Measurements from ENCODE around the gene WSB2. TPM values are rescaled to one million over a fixed set of nuclear protein-coding genes. Genes with fewer than 3 reads are reported as not detected.

WSB2 gene
- 44.2 and 46.2 TPM in 2 replicates for total RNA-seq (2021)
- Bru-seq, nascent RNA, result percentile 80 among the genes with signal in this experiment
- BruChase-seq, experiment 1, labeled RNA remaining after a 2-hour chase, result percentile 67 among the genes with signal in this experiment
- BruChase-seq, experiment 2, labeled RNA remaining after a 6-hour chase, result percentile 88 among the genes with signal in this experiment
- long read RNA-seq, transcript WSB2-201 (9 exons, 2,646 nt), result major isoform, 82 of 106 reads
- long read RNA-seq, partial matches to known transcripts, result 6 of 106 reads
- long read RNA-seq, other reads (novel, unspliced or antisense), result 14 of 106 reads

DNA sequence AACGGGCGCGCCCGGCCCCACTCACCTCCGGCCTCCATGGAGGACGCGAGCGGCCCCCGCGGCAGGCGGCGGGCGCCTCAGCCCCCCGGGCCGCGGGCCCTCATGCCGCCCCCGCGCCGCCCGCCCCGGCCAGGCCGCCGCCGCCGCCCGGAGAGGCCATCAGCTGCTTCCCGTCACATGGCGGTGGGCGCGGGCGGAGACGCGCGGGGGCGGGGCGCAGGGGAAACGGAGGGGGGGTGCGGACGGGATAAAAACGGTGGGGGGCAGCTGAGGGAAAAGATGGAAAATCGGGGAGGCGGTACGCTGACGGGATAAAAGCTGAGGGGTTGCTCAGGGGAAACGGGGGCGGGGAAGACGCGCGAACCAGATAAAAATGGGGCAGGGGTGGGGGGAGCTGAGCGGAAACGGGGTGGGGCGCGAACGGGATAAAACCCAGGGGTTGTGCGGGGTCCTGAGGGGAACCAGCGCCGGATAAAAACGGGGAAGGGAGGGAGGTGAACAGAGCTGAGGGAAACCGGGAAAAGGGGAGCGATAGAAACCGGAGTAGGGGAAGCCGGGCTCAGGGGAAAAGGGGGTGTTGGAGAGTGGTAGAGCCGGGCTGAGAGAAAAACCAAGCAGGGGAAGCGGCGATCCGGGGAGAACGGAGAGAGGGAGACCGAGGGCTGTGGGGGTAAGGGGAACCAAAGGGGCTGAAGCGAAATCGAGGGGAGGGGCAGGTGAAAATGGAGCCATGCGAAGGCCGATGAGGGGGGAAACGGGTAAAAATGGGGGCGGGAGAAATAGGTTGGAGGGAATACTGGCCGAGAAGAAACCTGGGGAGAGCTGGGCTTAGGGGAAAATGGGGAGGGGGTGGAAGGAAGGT, at the start of gene WSB2:
TSS of gene WSB2 (minus strand) at position 169 of the 862 bp plus-strand sequence. CDS start at position 38, 131 bp downstream.
- peaks cover 31% of the 10 kb centered on the region for H3F3A ChIP-seq (ENCODE audit: insufficient read depth, low read depth)
- no TSS peak for BruUV-seq (replicated peaks)
- no peaks in the 10 kb centered on the region for H3K36me3 ChIP-seq (ENCODE audit: low read depth)
- peaks cover 34% of the 10 kb centered on the region for H3K4me1 ChIP-seq (replicated peaks; ENCODE audit: insufficient read depth)
- H3K27me3 ChIP-seq (ENCODE audit: insufficient read depth, low read depth), result no peaks in the 10 kb centered on the region
- H3K4me3 ChIP-seq, result peak within 1 kb of the TSS; percentile 79
- no peaks in the 10 kb centered on the region for H3K9me2 ChIP-seq (ENCODE audit: insufficient read depth)
- TF ChIP-seq EZH2 (IDR thresholded peaks at IDR 0.05; ENCODE audit: low read depth), result no peak
- TF ChIP-seq, protein P1, sequence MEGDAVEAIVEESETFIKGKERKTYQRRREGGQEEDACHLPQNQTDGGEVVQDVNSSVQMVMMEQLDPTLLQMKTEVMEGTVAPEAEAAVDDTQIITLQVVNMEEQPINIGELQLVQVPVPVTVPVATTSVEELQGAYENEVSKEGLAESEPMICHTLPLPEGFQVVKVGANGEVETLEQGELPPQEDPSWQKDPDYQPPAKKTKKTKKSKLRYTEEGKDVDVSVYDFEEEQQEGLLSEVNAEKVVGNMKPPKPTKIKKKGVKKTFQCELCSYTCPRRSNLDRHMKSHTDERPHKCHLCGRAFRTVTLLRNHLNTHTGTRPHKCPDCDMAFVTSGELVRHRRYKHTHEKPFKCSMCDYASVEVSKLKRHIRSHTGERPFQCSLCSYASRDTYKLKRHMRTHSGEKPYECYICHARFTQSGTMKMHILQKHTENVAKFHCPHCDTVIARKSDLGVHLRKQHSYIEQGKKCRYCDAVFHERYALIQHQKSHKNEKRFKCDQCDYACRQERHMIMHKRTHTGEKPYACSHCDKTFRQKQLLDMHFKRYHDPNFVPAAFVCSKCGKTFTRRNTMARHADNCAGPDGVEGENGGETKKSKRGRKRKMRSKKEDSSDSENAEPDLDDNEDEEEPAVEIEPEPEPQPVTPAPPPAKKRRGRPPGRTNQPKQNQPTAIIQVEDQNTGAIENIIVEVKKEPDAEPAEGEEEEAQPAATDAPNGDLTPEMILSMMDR (conservative IDR thresholded peaks at IDR 0.05), result no peak
- intact Hi-C loops (cut with micrococcal nuclease; ENCODE audit: unreplicated experiment), result loop anchor here (1.0 to 2.0 kb wide), 2 partner anchors 9 to 92 kb away; partner anchors contain the start of gene KSR2
- H3K4me2 ChIP-seq, result peak within 1 kb of the TSS; percentile 98
- no peaks in the 10 kb centered on the region for H3K9me3 ChIP-seq (ENCODE audit: insufficient read depth, low read depth)
- peaks cover 45% of the 10 kb centered on the region for H3K79me2 ChIP-seq (ENCODE audit: low read depth)
- no peaks in the 10 kb centered on the region for H4K20me1 ChIP-seq (ENCODE audit: insufficient read depth)
- H3K27ac ChIP-seq, result peak within 1 kb of the TSS; percentile 94
- peak in 1 of 2 experiments; percentile 55 for DNase-seq
- ChIA-PET POLR2A (ENCODE audit: unreplicated experiment) (interaction anchor here (0.7 kb wide), 1 partner anchor 92 kb away, joined by 4 read pairs; the partner anchor contains the start of gene KSR2), CTCF (interaction anchor here (0.6 to 0.7 kb wide), 6 partner anchors 27 to 1892 kb away, joined by 3 to 16 read pairs (median 6); no protein-coding TSS in a partner anchor)
- H2AFZ ChIP-seq, result peak within 1 kb of the TSS; percentile 89

DNA sequence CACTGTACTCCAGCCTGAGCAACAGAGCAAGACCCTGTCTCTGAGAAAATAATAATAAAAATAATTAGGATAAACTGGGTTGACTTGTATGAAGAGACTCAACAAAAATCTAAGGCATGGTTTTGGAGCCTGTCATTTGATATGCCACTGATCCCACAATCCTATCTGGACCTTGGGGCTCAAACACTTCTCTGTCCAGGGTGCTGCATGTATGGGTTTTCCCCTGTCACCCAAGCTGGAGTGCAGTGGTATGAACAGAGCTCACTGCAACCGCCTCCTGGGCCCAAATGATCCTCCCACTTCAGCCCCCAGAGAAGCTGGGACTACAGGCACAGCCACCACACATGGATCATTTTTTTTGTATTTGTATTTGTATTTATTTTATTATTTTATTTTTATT, 48.1 kb upstream of the WSB2 start:
- no peak for DNase-seq
- ChIA-PET POLR2A (ENCODE audit: unreplicated experiment) (interaction anchor here (0.6 kb wide), 1 partner anchor 49 kb away, joined by 3 read pairs; no protein-coding TSS in a partner anchor), CTCF (interaction anchor here (0.6 kb wide), 1 partner anchor 26 kb away, joined by 3 read pairs; no protein-coding TSS in a partner anchor)
- Histone ChIP-seq H3K27me3 (ENCODE audit: insufficient read depth, low read depth) (no peaks in the 10 kb centered on the region), H3K36me3 (ENCODE audit: low read depth) (no peaks in the 10 kb centered on the region), H4K20me1 (ENCODE audit: insufficient read depth) (no peaks in the 10 kb centered on the region), H2AFZ (no peak overlapping the region), H3K27ac (no peak overlapping the region), H3K4me1 (replicated peaks; ENCODE audit: insufficient read depth) (no peaks in the 10 kb centered on the region; the same call in 1 of the 2 replicates), H3K4me2 (no peak overlapping the region), H3K4me3 (no peak overlapping the region), H3K9me2 (ENCODE audit: insufficient read depth) (no peaks in the 10 kb centered on the region), H3F3A (ENCODE audit: insufficient read depth, low read depth) (no peaks in the 10 kb centered on the region), H3K9me3 (ENCODE audit: insufficient read depth, low read depth) (no peaks in the 10 kb centered on the region), H3K79me2 (ENCODE audit: low read depth) (no peaks in the 10 kb centered on the region)
- intact Hi-C loops (cut with micrococcal nuclease; ENCODE audit: unreplicated experiment), result no loop called here
- BruUV-seq (replicated peaks), result no TSS peak
- TF ChIP-seq EZH2 (IDR thresholded peaks at IDR 0.05; ENCODE audit: low read depth), result no peak
- TF ChIP-seq, protein P1 (conservative IDR thresholded peaks at IDR 0.05), result no peak

DNA sequence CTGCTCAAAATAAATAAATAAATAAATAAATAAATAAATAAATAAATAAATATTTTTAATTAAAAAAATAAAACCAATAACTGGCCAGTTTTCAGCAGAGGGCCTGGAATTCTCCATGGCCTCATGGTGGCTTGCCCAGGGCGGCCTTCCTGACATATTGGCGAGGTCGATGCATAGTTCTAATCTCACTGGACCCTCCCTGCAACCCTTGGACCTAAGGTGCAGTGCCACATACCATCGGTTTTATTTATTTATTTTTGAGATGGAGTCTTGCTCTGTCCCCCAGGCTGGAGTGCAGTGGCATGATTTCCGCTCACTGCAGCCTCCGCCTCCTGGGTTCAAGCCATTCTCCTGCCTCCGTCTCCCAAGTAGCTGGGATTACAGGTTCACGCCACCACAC, 46.7 kb upstream of the WSB2 start:
- DNase-seq, result no peak
- H3K36me3 ChIP-seq (ENCODE audit: low read depth), result no peaks in the 10 kb centered on the region
- POLR2A ChIA-PET (ENCODE audit: unreplicated experiment), result no interaction called here
- H3K27me3 ChIP-seq (ENCODE audit: insufficient read depth, low read depth), result no peaks in the 10 kb centered on the region
- no peak overlapping the region for H2AFZ ChIP-seq
- no peak overlapping the region for H3K27ac ChIP-seq
- H3K4me3 ChIP-seq, result no peak overlapping the region
- TF ChIP-seq, protein P1 (conservative IDR thresholded peaks at IDR 0.05), result no peak
- no peak for TF ChIP-seq EZH2 (IDR thresholded peaks at IDR 0.05; ENCODE audit: low read depth)
- no peaks in the 10 kb centered on the region for H3K79me2 ChIP-seq (ENCODE audit: low read depth)
- H3K9me2 ChIP-seq (ENCODE audit: insufficient read depth), result no peaks in the 10 kb centered on the region
- intact Hi-C loops (cut with micrococcal nuclease; ENCODE audit: unreplicated experiment), result no loop called here
- no TSS peak for BruUV-seq (replicated peaks)
- no peaks in the 10 kb centered on the region for H3K9me3 ChIP-seq (ENCODE audit: insufficient read depth, low read depth)
- CTCF ChIA-PET, result no interaction called here
- no peaks in the 10 kb centered on the region for H4K20me1 ChIP-seq (ENCODE audit: insufficient read depth)
- H3K4me2 ChIP-seq, result no peak overlapping the region
- peaks cover 2% of the 10 kb centered on the region for H3K4me1 ChIP-seq (replicated peaks; ENCODE audit: insufficient read depth)
- H3F3A ChIP-seq (ENCODE audit: insufficient read depth, low read depth), result peaks cover 2% of the 10 kb centered on the region; the same call in 1 of the 2 replicates
